Suppressor macrophage treated with lipopolysaccharide for 4 hours (primary cell): ENCODE measurements around the gene DNMT3A.

ENCODE experiments used
- DNase-seq: peaks from one replicate; pipeline ENCODE4 v3.0.0-alpha.2; 2020

The DNMT3A gene

DNA sequence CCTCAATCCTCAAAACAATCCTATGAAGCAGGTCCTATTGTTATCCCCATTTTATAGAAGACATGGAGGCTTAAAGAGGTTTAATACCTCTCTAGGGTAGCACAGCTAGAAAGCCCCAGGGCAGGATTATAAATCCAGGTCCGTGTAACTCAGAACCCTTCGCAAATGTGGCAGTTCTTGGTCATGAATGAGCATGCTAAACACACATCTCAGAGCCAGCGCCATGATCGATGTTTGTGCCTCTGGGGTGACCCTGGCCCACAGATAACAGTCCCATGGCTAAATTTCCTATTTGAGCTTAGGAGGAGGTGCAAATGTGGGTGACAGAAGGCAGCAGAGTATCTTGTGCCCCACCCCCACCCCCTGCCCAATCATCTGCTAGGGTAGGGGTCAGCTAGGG is 17.5 kb downstream of the DNMT3A start:
- no peak for DNase-seq

DNA sequence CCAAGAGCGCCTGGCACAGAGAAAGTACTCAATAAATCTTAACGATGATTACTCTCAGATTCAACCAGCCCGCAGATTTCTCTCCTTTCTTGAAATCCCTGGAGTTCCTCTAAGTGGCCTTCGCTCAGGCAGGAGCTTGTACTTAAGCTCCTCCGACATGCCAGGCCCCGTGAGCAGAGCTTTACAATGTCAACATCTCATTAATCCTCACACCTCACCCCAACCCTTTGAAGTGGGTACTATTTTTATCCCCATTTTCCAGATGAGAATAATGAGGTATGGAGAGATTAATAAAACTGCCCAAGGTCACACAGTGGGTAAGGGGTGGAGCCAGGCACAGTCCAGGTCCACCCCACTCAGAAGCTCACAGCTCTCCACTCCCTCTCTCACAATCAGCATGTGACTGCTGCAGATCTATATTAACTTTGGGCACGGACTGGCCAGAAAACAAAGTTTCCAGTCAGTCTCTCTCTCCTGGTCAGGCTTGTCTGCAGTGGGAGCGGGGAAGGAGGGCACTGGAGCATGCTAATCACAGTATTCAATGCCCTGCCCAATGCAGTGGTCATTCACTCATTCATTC is 18.0 kb downstream of the DNMT3A start:
- DNase-seq = no peak

DNA sequence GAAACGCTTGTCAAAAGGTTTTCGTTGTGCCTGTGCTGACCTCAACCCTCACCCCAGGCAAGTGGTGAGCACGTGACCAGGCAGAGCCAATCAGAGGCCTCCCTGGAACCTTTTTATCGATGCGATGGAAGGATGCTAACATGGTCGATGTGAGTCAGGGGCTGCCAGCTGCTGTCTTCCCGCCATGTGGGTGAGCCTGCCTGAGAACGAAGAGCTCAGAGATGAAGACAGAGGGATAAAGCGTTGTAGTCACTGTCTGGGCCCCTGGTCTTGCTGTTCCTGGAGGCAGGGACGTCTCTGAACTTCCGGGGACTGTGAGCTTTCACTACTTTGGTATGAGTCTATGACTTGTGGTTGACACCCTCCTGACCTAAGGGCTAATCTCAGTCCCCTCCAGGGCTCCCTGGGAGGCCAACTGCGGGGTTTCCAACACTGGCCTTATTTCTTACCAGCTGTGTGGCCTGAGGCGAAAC is 18.6 kb downstream of the DNMT3A start:
- no peak for DNase-seq

DNA sequence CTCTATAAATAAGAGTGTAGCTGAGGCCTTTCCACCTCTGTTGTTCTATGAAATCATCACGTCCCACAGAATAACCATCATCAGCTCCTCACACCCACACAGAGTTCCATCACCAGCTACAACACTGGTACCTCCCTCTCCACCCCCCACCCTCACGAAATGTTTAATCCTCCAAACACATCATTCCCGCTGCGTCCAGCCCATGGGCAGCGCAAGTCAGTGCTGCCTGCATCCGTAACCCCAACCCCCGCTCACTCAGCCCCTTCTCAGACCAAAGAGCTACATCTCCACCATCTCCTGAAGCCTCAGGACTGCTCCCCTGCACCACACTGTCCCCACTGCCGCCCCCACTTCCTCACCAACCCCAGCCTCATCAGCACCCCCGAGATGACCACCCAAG is 19.4 kb downstream of the DNMT3A start:
- no peak for DNase-seq

DNA sequence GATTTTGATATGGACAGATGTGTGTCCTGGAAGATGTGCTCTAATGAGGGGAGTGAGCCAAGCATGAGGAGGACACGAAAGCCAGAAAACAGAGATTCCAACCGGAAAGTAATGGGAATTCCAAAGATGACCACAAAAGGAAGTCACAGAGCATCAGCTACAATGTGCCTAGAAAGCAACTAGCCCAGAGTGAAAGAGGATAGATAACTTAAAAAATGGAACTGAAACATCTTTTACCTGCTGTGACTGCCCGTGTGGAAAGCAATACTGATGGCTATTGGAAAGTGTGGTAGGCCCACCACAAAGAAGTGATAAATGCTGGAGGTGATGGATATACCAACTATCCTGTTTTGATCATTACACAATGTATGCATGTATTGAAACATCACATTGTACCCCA is 21.6 kb downstream of the DNMT3A start:
- no peak for DNase-seq

DNA sequence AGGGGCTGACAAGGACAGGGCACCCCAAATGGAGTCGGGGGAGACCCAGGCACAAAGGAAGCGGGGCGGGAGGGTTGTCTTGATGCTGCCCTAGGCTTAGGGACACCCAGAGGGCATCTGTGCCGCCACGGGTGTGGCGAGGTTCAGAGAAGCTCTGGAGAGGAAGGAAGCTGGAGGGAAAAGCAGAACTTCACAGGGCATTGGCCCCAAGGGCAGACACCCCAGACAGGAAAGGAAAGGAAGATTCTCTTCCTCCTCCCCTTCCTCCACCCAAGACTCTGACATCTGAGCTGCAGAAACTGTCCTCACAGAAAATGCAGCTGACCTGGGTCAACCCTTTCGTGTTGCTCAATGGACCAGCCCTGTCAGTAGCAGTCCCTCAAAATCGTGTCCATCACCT is 25.6 kb downstream of the DNMT3A start:
- DNase-seq = peak; percentile 82

DNA sequence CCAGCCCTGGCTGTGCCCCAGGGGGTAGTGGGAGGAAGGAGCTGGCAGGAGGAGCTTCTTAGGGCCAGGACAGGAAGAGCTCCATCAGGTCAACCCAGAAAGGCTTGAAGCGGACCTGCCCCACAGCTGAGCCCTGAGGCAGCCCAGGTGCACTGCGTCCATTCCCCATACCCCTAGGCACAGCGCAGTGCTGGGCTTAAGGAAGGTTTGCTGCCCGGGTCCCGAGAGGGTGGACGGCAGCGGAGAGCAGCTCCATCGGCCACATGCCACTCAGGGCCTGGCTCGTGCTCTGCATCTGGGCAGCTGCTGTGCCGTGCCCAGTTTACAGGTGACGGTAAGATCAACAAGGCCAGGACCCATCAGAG is 26.4 kb downstream of the DNMT3A start:
- no peak for DNase-seq

DNA sequence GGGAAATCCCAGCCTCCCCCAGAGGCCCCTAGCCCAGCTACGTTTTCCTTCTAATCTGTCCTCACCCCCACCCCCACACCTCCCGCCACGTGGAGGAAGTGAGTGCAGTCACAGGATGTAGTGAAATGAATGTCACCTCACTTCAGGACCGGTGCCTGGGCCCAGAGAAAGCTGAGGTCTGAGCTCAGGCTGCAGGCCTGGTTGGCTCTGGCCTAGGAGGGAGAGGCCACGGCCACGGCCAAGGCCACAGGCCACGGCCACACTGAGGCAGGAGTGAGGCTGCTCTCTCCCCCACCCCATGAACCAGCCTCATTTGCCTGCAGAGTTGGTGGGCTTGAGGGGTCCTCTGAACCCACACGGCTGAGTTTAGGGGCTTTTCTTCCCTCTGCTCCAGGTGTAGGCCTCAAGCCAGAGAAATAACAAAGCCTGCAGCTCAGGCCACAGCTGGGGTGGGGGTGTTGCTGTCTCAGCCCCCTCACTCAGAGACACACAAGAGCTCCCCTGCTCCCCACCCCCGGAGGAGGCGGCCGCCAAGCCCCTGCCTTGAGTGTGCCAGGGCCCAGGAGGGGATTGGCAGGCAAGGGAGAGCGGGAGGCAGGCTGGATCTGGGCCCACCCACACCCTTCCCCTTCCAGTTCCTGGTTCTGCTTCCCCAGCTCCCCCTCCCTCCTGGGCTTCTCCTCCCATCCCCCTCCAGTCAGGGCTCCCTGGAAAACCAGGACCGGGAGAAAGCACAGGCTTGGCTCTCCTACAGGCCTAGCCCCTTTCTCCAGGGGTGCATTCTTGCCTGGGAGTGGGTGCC is 27.0 kb downstream of the DNMT3A start:
- peak; percentile 45 for DNase-seq

DNA sequence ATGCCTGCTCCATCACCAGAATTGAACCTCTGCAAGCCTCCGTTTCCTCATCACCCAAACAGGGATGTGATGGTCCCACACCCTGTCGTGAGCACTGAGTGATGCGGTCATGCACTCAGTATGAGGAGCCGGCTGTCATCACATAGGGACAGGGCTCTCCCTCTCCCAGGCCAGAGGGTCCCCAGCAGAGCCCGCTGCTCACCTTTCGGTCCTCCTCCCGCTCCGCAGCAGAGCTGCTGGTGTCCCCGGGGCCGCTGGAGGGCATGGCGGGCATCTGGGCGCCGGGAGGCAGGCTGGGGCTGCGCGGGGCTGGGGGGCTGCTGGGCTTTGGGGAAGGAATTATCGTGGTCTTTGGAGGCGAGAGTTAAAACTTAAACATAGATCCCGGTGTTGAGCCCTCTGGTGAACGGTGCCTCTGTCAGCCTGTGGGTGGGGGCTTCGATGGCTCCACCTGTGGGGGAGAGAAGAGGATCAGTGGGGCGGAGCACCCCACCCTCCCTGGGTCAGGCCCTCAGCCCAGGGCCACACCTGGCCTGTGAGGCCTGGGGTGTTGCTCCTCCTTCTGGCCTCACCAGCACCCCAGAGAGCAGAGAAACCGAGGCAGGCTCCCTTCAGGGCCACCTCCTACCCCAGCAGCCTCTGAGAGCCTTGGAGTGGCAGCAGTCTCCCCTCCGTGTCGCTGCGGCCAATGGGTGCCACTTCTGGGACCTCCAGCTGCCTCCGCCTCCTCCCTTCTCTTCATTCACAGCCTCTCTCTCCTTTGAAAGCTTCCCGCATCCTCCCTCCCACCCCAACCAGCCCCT is 27.8 kb downstream of the DNMT3A start:
- no peak for DNase-seq

DNA sequence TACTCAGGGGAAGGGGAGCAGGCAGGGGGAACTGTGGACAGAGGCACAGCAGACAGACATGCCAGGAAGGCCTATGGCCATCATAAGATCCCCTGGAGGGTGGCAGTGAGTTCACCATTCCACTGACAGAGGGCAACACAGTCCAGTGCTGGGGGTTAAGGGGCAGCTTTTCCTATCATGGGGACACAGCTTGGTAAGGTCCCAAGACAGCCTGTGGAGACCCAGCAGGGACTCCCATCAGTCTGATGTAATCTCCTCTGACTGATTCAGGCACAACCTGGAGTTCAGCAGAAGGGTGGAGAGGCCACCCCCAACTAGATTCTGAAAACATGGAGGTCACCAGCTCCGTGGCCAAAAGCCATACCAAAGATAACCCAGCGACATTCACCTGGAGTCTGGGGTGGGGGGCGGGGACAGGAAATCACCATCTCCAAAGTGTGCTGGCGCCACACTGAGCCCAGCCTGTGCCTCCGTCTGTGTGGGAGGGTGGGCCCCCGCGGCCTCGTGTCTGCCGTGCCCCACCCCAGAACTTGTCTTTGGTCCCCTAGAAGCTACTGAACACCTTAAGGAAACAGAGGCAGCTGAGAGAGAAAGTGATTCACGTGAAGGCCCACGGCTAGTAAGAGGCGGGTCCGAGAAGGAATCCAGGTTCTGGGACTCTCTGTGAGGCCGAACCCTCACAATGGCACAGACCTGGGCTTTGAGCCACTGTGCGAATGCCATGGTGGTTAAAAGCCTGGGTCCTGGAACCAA is 28.6 kb downstream of the DNMT3A start:
- DNase-seq = no peak

DNA sequence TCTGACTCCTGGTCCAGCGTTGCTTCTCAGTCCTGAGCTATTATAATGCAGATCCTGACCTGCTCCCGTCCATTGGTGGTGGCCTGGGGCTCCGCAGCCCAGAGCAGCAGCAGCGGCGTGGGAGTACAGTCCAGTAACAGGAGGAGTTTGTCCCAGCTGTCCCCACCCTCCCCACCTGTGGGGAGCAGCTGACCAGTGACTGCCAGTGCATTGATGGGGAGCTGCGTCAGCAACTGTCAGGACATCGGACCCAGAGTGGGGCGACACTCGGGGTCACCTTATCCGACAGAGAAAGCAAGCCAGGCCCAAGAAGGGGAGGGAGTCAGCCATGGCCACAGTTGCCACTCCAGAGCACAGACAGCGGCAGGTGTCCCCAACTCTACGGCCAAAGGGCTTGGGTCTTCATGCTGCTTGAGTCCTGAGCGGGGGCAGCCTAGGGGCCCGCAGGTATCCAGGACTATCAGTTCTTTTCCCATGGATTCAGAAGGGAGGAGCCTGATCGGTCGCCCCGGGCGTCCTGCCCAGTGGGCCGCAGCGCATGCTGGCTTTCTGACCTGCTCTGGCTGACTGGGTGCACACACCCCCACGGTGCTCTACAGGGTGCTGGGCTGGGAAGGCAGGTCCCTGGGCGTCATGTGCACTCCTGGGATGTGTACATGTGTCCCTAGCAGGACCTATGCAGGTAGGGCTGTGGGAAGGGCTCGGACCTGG is 29.7 kb downstream of the DNMT3A start:
- DNase-seq = no peak

DNA sequence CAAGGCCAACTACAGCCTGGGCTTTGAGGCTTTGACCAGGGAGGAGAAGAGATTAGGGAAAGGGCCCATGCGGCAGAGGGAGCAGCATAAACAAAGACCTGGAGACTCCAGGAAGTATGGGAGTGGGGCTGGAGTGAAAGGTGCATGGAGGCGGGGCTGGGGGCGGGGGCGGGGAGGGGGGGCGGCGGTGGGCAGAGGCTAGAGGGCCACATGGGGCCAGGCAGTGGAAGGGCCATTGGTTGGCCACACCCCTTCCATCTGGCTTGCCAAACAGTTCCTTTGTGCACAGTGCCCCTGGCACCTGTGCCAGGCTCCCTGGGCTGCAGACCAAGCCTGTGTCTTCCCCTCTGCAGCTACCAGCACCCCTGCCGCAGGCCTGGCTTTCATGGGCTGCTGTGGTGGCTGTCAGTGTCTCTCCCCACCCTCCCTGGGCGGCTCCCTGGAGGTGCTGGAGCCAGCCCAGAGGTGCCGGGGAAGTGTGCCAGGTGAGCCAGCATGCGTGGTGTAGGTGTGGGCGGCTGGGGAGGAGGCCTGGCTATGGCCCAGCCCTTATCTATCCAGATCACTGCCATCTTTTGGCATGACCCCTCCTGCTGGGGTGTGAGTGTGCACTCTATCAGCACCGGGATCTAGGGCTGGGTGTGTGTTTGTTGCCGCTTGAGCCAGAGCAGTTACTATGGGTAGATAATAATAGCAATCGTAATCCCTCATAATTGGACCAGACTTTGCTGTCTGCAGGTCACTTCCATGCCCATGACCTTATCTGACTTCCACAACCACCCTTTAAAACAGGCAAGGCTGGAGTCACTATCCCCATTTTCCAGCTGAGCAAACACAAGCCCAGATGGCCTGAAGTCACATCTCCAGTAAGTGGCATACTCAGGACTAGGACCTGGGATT is 30.5 kb downstream of the DNMT3A start:
- no peak for DNase-seq

DNA sequence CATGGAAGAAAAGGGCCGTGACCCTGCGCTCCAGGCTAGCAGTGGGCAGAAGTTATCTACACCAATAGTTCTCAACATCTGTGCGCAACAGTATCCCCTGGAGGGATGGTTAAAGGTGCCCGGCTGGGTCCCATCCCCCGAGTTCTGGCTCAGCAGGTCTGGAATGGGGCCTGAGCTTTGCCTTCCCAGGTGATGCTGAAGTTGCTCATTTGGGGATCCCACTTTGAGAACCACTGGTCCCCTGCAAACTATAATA is 31.1 kb downstream of the DNMT3A start:
- no peak for DNase-seq

DNA sequence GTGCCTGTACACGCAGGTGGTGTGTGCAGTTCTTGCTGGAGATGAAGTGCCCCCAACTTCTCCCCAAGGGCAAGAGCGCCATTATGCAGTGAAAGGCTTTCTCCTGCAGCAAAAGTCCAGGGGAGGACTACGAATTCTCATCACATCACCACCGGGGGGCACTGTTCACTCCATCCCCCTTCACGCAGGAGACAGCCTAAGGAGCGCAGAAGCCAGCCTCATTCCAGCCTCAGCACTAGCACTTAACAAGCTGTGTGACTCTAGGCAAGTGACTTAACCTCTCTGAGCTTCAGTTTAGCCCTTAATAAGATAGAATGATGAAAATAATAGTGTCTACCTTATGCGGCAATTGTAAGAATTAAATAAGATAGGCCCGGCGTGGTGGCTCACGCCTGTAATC is 32.3 kb downstream of the DNMT3A start:
- peak; percentile 66 for DNase-seq

DNA sequence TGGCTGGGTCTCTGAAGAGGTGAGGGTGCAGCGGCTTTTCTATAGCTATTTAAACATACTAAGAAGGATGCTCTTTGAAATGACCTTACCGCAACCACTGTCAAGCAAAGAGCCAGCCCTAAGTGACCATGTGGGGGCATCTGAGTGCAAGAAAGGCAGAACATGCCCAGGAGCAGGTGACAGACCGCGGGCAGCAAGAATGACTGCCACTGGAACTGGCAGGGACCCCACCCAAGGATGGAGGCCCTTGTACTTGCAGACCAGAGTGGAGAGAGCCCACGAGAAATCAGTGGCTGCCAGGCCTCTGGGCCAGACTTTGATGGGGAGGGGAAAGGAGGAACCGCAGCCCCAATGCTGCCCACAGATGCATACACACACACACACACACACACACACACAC is 33.1 kb downstream of the DNMT3A start:
- DNase-seq = no peak

DNA sequence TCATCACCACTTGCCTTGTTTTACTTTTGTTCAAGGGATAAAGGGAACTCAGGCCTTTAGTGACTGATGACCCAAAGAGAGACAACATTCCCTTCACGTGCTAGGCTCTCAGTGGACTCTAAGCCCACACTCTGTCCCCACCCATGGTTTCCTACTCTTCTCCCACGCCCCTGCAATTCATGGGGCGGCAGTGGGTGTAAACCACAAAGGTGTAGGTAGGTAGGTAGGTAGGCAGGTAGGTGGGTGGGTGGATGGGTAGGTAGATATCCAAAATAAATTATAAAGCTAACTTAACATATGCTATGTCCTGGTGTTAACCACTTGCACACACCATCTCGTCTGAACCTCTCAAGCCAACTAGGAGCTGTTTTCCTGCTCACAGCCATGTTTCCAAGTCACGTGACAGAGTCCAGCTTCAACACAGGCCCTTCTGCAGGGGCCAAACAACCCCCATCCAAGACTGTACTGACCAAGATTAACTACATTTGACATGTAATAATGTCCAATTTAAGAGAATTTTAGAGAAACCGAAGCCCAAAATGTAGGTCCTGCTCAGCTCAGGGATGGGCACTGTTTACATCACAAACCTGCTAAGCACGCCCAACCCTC is 33.7 kb downstream of the DNMT3A start:
- DNase-seq = no peak

DNA sequence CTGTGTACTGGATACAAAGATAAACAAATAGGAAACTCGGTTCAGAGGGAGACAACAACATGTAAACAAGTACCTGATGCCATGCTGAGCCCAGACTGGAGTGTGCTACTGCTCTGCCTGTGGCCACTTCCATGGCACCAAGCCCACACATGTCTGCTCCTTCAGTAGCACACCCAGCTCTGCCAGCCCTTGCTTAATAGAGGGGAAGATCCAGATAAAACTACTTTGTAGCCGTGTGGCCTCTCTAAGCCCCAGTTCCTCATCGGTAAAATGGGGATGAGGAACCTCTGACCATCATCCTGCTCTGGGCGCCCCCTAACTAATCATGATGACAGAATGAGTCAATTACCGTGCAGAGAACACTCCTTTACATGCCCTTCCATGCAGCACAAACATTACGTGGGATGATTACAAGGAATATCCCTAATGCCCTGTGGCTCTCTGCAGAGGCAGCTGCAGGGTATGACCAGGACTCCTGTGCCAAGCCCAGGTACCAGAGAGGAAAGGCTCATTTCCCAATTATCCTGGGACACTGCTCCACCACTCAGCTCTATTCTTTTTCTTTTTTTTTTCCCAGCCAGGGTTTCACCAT is 34.9 kb downstream of the DNMT3A start:
- DNase-seq = peak; percentile 81

DNA sequence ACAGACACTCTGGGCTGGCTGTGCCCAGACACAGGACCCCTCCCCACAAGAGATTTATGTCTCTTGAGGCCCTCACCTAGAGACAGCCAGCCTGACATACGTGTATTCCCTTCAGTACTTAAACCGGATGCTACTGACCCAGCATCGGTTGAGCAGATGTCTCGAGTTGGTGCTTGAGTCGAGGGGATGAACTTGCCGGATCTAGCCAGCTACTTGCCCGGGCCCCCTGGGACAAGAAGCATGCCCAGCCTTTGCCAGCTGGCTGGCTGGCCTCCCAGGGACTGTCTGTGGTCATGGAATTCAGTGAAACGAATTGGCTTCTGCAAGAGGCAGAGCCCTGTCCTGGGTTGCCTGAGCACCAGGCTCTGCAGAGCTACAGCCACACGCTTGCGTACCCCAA is 36.0 kb downstream of the DNMT3A start:
- no peak for DNase-seq

DNA sequence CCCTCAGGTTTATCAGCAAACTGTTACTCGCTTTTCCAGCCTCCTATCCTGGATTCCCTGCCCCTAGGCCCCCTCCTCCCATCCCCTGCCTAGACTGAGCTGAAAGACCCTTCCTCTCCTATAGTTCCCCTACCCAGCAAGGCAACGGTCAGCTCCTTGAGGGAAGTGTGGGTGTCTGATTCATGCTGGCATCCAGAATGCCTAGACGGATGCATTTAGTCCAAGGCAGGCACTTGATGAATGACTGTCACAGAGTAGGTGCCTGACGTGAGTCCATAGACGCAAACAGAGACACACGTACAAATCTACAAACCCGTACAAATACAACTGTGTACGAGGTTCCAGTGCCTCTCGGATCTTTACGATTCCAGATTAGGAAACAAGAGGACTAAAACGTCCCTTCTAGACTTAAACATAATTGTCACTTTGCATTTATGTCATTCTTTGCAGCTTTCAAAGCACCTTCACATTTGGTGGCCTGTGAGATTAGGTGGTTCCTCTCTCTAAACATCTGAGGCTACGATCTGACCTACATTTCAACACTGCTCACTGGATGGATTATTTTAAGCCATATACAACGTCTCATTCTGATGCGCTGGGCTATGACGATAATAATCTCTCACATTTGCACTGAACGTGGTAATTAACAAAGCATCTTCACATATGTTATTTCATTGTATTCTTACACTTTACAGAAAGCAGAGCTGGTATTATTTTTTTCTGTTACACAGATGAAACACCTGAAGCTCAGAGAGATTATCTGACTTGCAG is 36.7 kb downstream of the DNMT3A start:
- peak; percentile 37 for DNase-seq

DNA sequence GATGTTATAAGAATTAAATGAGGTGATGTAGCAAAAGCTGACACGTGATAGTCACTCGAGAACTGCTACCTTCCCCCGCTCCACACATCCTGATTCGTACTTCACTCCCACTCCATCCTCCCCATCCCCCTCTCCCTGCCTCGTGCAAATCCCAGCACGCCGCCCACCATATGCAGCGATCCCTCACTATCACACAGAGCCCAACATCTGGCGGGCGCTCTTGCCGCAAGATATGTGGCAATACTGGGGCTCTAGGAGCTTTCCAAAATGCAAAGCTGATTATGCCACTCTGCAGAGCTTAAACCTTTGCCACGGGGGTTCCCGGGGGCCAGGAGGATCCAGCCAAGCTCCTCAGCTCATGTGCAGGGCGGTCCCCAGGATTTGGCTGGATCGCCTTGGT is 37.4 kb downstream of the DNMT3A start:
- DNase-seq = peak; percentile 71
